SK-N-SH (cell line): Measurements from ENCODE around the gene TLX3. TPM values are rescaled to one million over a fixed set of nuclear protein-coding genes. Genes with fewer than 3 reads are reported as not detected.
"Not testable (repeated sequence)": the region's sequence is repeated elsewhere in the genome, so short reads cannot be mapped to it uniquely, and the experiment has no call there.

Experiments
- CTCF ChIA-PET: fragments of 300-600, 350-600 bp; formaldehyde crosslinking; extraction: SDS; loops from one replicate; lab custom pipeline; 2021; lab: Yijun Ruan, JAX
- POLR2A ChIA-PET: fragments of 350-600 bp; sonication (Branson Sonifier 250); formaldehyde crosslinking; extraction: SDS; loops from one replicate; lab custom pipeline; 2020; ENCODE audit warnings: antibody characterized with exemption, inconsistent platforms; lab: Yijun Ruan, JAX
- DNase-seq: peaks from one replicate; pipeline ENCODE4 v3.0.0; 2012
- H2AFZ ChIP-seq: fragments of 200-600 bp; sonication (generic); 2 replicates; pipeline ENCODE4 v1.8.1; 2016; ENCODE audit warnings: antibody characterized with exemption, mild to moderate bottlenecking, low read depth
- H3F3A ChIP-seq: fragments of 200-600 bp; sonication (generic); replicated peaks from 2 replicates; pipeline ENCODE3; 2016; ENCODE audit warnings: antibody characterized with exemption, mild to moderate bottlenecking; ENCODE audit not compliant: insufficient read depth
- H3K27ac ChIP-seq, 2 experiments: fragments of 200-500 bp in 1 of 2; fragments of 200-600 bp in 1 of 2; sonication (Bioruptor generic) in 1 of 2; sonication (generic), shearing (Covaris generic) in 1 of 2; 2 replicates each; pipeline versions ENCODE4 v1.5.1 to v1.6.1; 2014 to 2016; ENCODE audit warnings: low read depth in 2 of 2, inconsistent platforms in 1 of 2, low read length in 1 of 2, mild to moderate bottlenecking in 1 of 2, mixed read lengths in 1 of 2
- H3K27me3 ChIP-seq: fragments of 200-600 bp; sonication (generic), shearing (Covaris generic); 2 replicates; pipeline ENCODE4 v1.6.1; 2016; ENCODE audit warnings: mixed run types; ENCODE audit not compliant: insufficient read depth
- H3K36me3 ChIP-seq, 2 experiments: fragments of 200-500 bp in 1 of 2; fragments of 200-600 bp in 1 of 2; sonication (Bioruptor generic) in 1 of 2; sonication (generic) in 1 of 2; replicated peaks in 1 of 2; 2 replicates each; pipeline versions ENCODE3 to v1.5.1; 2014 to 2016; ENCODE audit warnings: low read length in 1 of 2, mild to moderate bottlenecking in 1 of 2; ENCODE audit not compliant: insufficient read depth in 2 of 2, control insufficient read depth in 1 of 2
- H3K4me1 ChIP-seq, 2 experiments: fragments of 200-500 bp in 1 of 2; fragments of 200-600 bp in 1 of 2; sonication (Bioruptor generic) in 1 of 2; sonication (generic), shearing (Covaris generic) in 1 of 2; 2 replicates each; pipeline versions ENCODE4 v1.5.1 to v1.6.1; 2014 to 2016; ENCODE audit warnings: low read depth in 1 of 2, low read length in 1 of 2, mixed run types in 1 of 2; ENCODE audit not compliant: insufficient read depth in 2 of 2, control insufficient read depth in 1 of 2
- H3K4me2 ChIP-seq: fragments of 200-600 bp; sonication (generic), shearing (Covaris generic); 2 replicates; pipeline ENCODE4 v1.6.1; 2017; ENCODE audit warnings: mixed run types
- H3K4me3 ChIP-seq, 2 experiments: fragments of 200-500 bp in 1 of 2; fragments of 200-600 bp in 1 of 2; sonication (Bioruptor generic) in 1 of 2; sonication (generic), shearing (Covaris generic) in 1 of 2; 2 replicates each; pipeline versions ENCODE4 v1.5.1 to v1.8.1; 2014 to 2016; ENCODE audit warnings: low read depth in 2 of 2, inconsistent platforms in 1 of 2, low read length in 1 of 2, mild to moderate bottlenecking in 1 of 2, mixed read lengths in 1 of 2, moderate library complexity in 1 of 2
- H3K79me2 ChIP-seq: fragments of 200-600 bp; sonication (generic); 2 replicates; pipeline ENCODE4 v1.8.1; 2017; ENCODE audit warnings: mild to moderate bottlenecking; ENCODE audit not compliant: insufficient read depth
- H3K9ac ChIP-seq: fragments of 200-600 bp; sonication (generic); 2 replicates; pipeline ENCODE4 v1.6.1; 2017; ENCODE audit warnings: mixed run types
- H3K9me2 ChIP-seq: fragments of 200-600 bp; sonication (generic); 2 replicates; pipeline ENCODE4 v1.6.1; 2017; ENCODE audit warnings: mixed run types
- H3K9me3 ChIP-seq: fragments of 200-600 bp; sonication (generic); 2 replicates; pipeline ENCODE4 v1.6.1; 2017; ENCODE audit warnings: mixed run types, mild to moderate bottlenecking, moderate library complexity
- H4K20me1 ChIP-seq: fragments of 200-600 bp; sonication (generic); 2 replicates; pipeline ENCODE4 v1.6.1; 2017; ENCODE audit warnings: mild to moderate bottlenecking, mixed run types; ENCODE audit not compliant: insufficient read depth
- CTCF ChIP-seq: fragments of 200-600 bp; sonication (generic); IDR thresholded peaks from 2 replicates; pipeline ENCODE4 v1.6.1; 2017; ENCODE audit warnings: antibody characterized with exemption, mild to moderate bottlenecking, moderate library complexity
- EP300 ChIP-seq, 2 experiments: IDR thresholded peaks; 2 replicates each; pipeline versions ENCODE4 v1.4.0 to v1.6.1; 2012; ENCODE audit warnings: borderline replicate concordance in 1 of 2, low read depth in 1 of 2, low read length in 1 of 2
- FOXM1 ChIP-seq: IDR thresholded peaks from 2 replicates; pipeline ENCODE4 v1.4.0; 2012; ENCODE audit warnings: low read depth, mild to moderate bottlenecking
- GATA2 ChIP-seq: sonication (generic); formaldehyde crosslinking; IDR thresholded peaks from 2 replicates; pipeline ENCODE4 v1.5.0; 2020; ENCODE audit warnings: mild to moderate bottlenecking, missing genetic modification reagents
- MEF2A ChIP-seq: IDR thresholded peaks from 2 replicates; pipeline ENCODE4 v1.4.0; 2012; ENCODE audit warnings: low read depth, borderline replicate concordance
- MXI1 ChIP-seq: IDR thresholded peaks from 2 replicates; pipeline ENCODE4 v1.6.1; 2012; ENCODE audit warnings: mild to moderate bottlenecking, low read depth, low read length, improper control_type of control experiment
- TAF1 ChIP-seq: IDR thresholded peaks from 2 replicates; pipeline ENCODE4 v1.6.1; 2012; ENCODE audit warnings: low read depth, mild to moderate bottlenecking, low read length, moderate library complexity, borderline replicate concordance
- TEAD4 ChIP-seq: IDR thresholded peaks from 2 replicates; pipeline ENCODE4 v1.4.0; 2012; ENCODE audit warnings: mild to moderate bottlenecking, borderline replicate concordance; ENCODE audit not compliant: insufficient read depth
- WGBS: methylation state at CpG from one replicate; pipeline ENCODE4 v1.1.6; 2017; ENCODE audit warnings: low lambda C conversion rate; 5-methylcytosine and 5-hydroxymethylcytosine counted together
- polyA plus RNA-seq, 3 experiments: library from polyadenylated mRNA; depleted of rRNA; stranded (reverse); fragments of >200 nt; gene quantifications; 2 replicates each; pipeline ENCODE4 v1.2.3, GENCODE V29; 2012
- small RNA-seq, 7 experiments: library from RNA; depleted of rRNA; stranded (forward); fragments of <200 nt; gene quantifications; one replicate each; pipeline ENCODE3, GENCODE V24; 2012

The TLX3 gene
- polyA plus RNA-seq, 1 of the 3 experiments (the other 2 are of a cell fraction) = 4.7 TPM

DNA sequence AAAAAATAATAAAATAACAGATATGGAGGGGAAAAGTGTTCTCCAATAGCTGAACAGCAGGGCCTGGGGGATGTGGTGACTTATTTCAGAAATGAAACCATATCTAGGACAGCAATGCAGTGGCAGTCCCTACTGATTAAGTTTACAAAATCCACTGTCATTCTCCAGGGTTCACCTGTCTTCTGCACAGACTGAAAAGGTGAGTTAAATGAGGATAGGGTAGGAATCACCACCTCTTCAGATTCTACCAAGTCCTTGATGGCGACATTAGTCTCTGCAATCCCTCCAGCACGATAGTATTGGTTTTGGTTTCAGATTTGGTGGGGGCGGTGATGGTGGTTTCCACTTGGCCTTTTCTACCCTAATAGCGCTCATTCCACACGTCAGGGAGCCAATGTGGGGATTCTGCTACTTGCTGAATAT, 46.3 kb downstream of the TLX3 start:
- H3K27me3 ChIP-seq = no peaks in the 10 kb centered on the region
- WGBS = 86% methylated on average over 5 of the region's 5 CpGs
- POLR2A ChIA-PET = no interaction called here

GRCh38 chr5:171357843-171358242, 48.8 kb downstream of the TLX3 start:
- Histone ChIP-seq H3K9me3 (no peaks in the 10 kb centered on the region), H4K20me1 (no peaks in the 10 kb centered on the region), H3K9ac (no peak overlapping the region), H3K4me3 (no peak overlapping the region), H2AFZ (no peak overlapping the region), H3K36me3 (no peaks in the 10 kb centered on the region), H3K27me3 (no peaks in the 10 kb centered on the region), H3F3A (no peaks in the 10 kb centered on the region), H3K4me2 (no peak overlapping the region), H3K4me1 (peaks cover 0 to 5% of the 10 kb centered on the region in 2 experiments; a peak in 1 of 4 replicates), H3K27ac (no peak overlapping the region), H3K79me2 (no peaks in the 10 kb centered on the region), H3K9me2 (no peaks in the 10 kb centered on the region)
- 87% methylated on average over 2 of the region's 2 CpGs for WGBS
- ChIA-PET POLR2A (no interaction called here), CTCF (interaction anchor here (0.6 to 2.3 kb wide), 3 partner anchors 14 to 47 kb away, joined by 3 to 7 read pairs (median 4); no protein-coding TSS in a partner anchor)
- DNase-seq = peak; percentile 38
- TF ChIP-seq MEF2A (no peak), TAF1 (no peak), GATA2 (0 out of 2 replicates have a peak, but pooled peaks have one; percentile 47), MXI1 (peak; percentile 40; the same call in 1 of the 2 replicates), TEAD4 (no peak), CTCF (no peak), EP300 (IDR thresholded peaks at IDR 0.05; ENCODE audit: borderline replicate concordance in 1 of 2, low read depth in 1 of 2, low read length in 1 of 2) (peak in 1 of 2 experiments; percentile 56; a peak in 1 of 4 replicates)

More for the DNA sequence above, 46.3 kb downstream of the TLX3 start:
- no peak overlapping the region for H3K4me2 ChIP-seq
- H3F3A ChIP-seq = no peaks in the 10 kb centered on the region
- TF ChIP-seq MEF2A = no peak
- no peak for TF ChIP-seq FOXM1
- TF ChIP-seq TEAD4 = no peak
- no peaks in the 10 kb centered on the region for H3K36me3 ChIP-seq
- H3K9me2 ChIP-seq = no peaks in the 10 kb centered on the region
- H3K4me1 ChIP-seq = peaks cover 0 to 5% of the 10 kb centered on the region in 2 experiments; a peak in 1 of 4 replicates
- no peaks in the 10 kb centered on the region for H3K79me2 ChIP-seq
- CTCF ChIA-PET = interaction anchor here (4.9 kb wide), 1 partner anchor 13 kb away, joined by 45 read pairs; no protein-coding TSS in a partner anchor
- no peak overlapping the region for H3K9ac ChIP-seq
- H3K9me3 ChIP-seq = no peaks in the 10 kb centered on the region
- DNase-seq = no peak
- no peaks in the 10 kb centered on the region for H4K20me1 ChIP-seq
- no peak overlapping the region for H2AFZ ChIP-seq
- no peak overlapping the region for H3K4me3 ChIP-seq
- no peak overlapping the region for H3K27ac ChIP-seq

DNA sequence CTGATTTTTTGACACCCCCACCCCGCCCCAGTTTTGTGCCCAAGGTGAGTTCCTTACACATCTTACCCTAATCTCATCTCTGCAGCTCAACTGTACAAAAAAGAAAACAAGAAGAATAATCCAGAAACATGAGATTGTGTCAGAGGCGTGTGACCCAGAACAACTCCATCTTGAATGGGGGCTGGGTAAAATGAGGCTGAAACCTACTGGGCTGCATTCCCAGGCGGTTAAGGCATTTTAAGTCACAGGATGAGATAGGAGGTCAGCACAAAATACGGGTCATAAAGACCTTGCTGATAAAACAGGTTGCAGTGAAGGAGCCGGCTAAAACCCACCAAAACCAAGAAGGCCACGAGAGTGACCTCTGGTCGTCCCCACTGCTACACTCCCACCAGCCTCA, 52.1 kb downstream of the TLX3 start:
- WGBS = 85% methylated on average over 7 of the region's 7 CpGs

More for the DNA sequence above, 52.1 kb downstream of the TLX3 start:
- POLR2A ChIA-PET, H3K27me3 ChIP-seq, H3K9me2 ChIP-seq, H3K9me3 ChIP-seq, H2AFZ ChIP-seq, H3K36me3 ChIP-seq, DNase-seq, CTCF ChIA-PET, H4K20me1 ChIP-seq, H3K79me2 ChIP-seq, H3K9ac ChIP-seq, H3K4me1 ChIP-seq, H3K4me2 ChIP-seq, H3F3A ChIP-seq, H3K4me3 ChIP-seq, H3K27ac ChIP-seq: not testable (repeated sequence)

Small RNA genes within 50 kb of the gene (small RNA-seq; reads per million reads assigned to genes)
- gene AC091980.1 = 0 reads per million in 7 experiments
- gene RN7SL339P = 0 reads per million in 7 experiments

Other genes with a start within 250 kb of the TLX3 start
- 601 and 4,764 TPM in 2 replicates for gene NPM1, start 78.6 kb downstream of the TLX3 start, polyA plus RNA-seq (2012; rRNA removed)
- gene FGF18, start 110.4 kb downstream of the TLX3 start, polyA plus RNA-seq (2012; rRNA removed) = 0.67 and 0.89 TPM in 2 replicates